ENCODE data around the gene C1QTNF1. TPM values are rescaled to one million over a fixed set of nuclear protein-coding genes. Genes with fewer than 3 reads are reported as not detected.

The C1QTNF1 gene
- total RNA-seq, 2 donors from 2014 or later: 0.31 to 0.88 TPM

- H3K4me3 Mint-ChIP-seq: peak overlapping the region; percentile 81 to 88
- peak; percentile 16 to 19 for ATAC-seq (replicated peaks in 1 of 2)
- no peaks in the 10 kb centered on the region for H3K27me3 Mint-ChIP-seq (ENCODE audit: low read depth)
- peaks cover 3 to 4% of the 10 kb centered on the region in 2 donors for H3K36me3 Mint-ChIP-seq (ENCODE audit: insufficient read depth in 2 of 2)
- peaks cover 19% of the 10 kb centered on the region for H3K4me1 Mint-ChIP-seq (ENCODE audit: low read depth)
- peak overlapping the region; percentile 50 for H3K27ac Mint-ChIP-seq
- DNase-seq: no peak
- no peaks in the 10 kb centered on the region for H3K9me3 Mint-ChIP-seq
These were observed 51.4 kb downstream of the C1QTNF1 start for GRCh38 chr17:79075446-79075750.

DNA sequence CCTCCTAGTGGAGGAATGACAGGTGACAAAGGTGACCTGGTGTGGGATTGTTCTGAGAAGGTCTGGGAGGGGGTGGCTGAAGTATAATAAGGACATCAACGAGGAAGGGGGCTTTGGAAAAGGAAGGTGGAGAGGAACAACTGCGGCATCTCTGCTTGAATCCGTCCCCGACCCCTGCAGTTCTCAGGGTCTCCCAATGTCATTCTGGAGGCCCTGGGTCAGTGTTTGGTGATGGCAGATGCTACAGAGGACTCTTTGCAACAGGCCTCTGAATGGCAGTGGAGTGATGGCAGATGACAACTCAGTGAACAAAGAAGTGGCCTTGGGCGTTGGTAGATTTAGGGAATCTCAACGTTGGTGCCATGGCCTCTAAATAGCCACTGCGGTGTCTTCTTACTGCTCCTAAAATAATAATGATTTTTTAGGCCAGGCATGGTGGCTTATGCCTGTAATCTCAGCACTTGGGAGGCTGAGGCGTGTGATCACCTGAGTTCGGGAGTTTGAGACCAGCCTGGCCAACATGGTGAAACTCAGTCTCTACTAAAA lies 52.0 kb downstream of the C1QTNF1 start:
- Mint-ChIP-seq H3K27ac (peak overlapping the region; percentile 50), H3K36me3 (ENCODE audit: insufficient read depth in 2 of 2) (peaks cover 4 to 8% of the 10 kb centered on the region in 2 donors), H3K4me1 (ENCODE audit: low read depth) (peaks cover 19% of the 10 kb centered on the region), H3K9me3 (no peaks in the 10 kb centered on the region), H3K4me3 (peak overlapping the region; percentile 81 to 88), H3K27me3 (ENCODE audit: low read depth) (no peaks in the 10 kb centered on the region)
- ATAC-seq (replicated peaks in 1 of 2): no peak
- no peak for DNase-seq

GRCh38 chr17:79077587-79077986 lies 53.6 kb downstream of the C1QTNF1 start:
- ATAC-seq (replicated peaks in 1 of 2) (no peak), DNase-seq (no peak)
- no peak overlapping the region for H3K27ac Mint-ChIP-seq
- H3K9me3 Mint-ChIP-seq: no peaks in the 10 kb centered on the region
- peaks cover 19% of the 10 kb centered on the region for H3K4me1 Mint-ChIP-seq (ENCODE audit: low read depth)
- H3K36me3 Mint-ChIP-seq (ENCODE audit: insufficient read depth in 2 of 2): peaks cover 4 to 8% of the 10 kb centered on the region in 2 donors
- H3K4me3 Mint-ChIP-seq: no peak overlapping the region
- no peaks in the 10 kb centered on the region for H3K27me3 Mint-ChIP-seq (ENCODE audit: low read depth)

GRCh38 chr17:79078476-79079190 lies 54.7 kb downstream of the C1QTNF1 start:
- no peaks in the 10 kb centered on the region for H3K9me3 Mint-ChIP-seq
- peaks cover 4 to 8% of the 10 kb centered on the region in 2 donors for H3K36me3 Mint-ChIP-seq (ENCODE audit: insufficient read depth in 2 of 2)
- no peak overlapping the region for H3K4me3 Mint-ChIP-seq
- H3K27me3 Mint-ChIP-seq (ENCODE audit: low read depth): no peaks in the 10 kb centered on the region
- H3K27ac Mint-ChIP-seq: no peak overlapping the region
- H3K4me1 Mint-ChIP-seq (ENCODE audit: low read depth): peaks cover 19% of the 10 kb centered on the region
- DNase-seq (no peak), ATAC-seq (replicated peaks in 1 of 2) (no peak)

DNA sequence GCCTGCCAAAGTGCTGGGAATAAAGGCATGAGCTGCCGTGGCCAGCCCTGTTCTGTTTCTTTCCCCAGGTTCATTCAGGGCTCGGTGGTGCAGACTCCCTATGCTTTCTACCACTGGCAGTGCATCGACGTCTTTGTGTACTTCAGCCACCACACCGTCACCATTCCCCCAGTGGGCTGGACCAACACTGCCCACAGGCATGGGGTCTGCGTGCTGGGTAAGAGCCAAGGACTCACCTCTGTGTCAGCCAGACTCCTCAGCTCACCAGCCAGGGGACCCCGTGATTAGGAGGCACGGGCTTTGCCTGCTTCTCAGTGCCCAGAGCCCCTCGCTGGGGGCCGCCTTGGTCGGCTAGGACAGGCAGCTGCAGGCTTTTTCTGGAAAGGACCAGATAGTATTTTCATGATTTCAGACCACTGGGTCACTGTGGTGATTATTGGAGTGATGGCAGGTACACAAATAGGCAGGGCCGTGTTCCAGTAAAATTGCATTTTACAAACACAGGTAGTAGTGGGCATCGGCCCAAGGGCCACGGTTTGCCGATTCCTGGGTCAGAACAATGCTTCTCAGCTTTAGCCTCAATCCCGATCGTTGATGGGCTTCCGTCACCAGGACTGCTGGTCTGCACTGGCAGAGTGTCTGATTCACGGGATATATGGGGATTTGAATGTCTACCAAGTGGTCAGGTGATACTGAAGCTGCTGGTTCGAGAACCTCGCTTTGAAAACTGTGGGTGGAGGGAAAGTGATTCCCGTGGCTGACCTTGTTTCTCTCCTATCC lies 55.6 kb downstream of the C1QTNF1 start:
- H3K27me3 Mint-ChIP-seq (ENCODE audit: low read depth): no peaks in the 10 kb centered on the region
- H3K9me3 Mint-ChIP-seq: no peaks in the 10 kb centered on the region
- ATAC-seq (replicated peaks in 1 of 2): no peak
- H3K36me3 Mint-ChIP-seq (ENCODE audit: insufficient read depth in 2 of 2): peaks cover 4 to 8% of the 10 kb centered on the region in 2 donors
- no peak for DNase-seq
- H3K4me1 Mint-ChIP-seq (ENCODE audit: low read depth): peaks cover 12% of the 10 kb centered on the region
- no peak overlapping the region for H3K4me3 Mint-ChIP-seq
- H3K27ac Mint-ChIP-seq: no peak overlapping the region

GRCh38 chr17:79080349-79080748 lies 56.4 kb downstream of the C1QTNF1 start:
- H3K27ac Mint-ChIP-seq: no peak overlapping the region
- peaks cover 4 to 8% of the 10 kb centered on the region in 2 donors for H3K36me3 Mint-ChIP-seq (ENCODE audit: insufficient read depth in 2 of 2)
- no peak for DNase-seq

GRCh38 chr17:79080761-79081290 lies 56.9 kb downstream of the C1QTNF1 start:
- H3K27ac Mint-ChIP-seq: no peak overlapping the region

More at GRCh38 chr17:79080349-79080748, 56.4 kb downstream of the C1QTNF1 start:
- no peak for ATAC-seq (replicated peaks in 1 of 2)
- Mint-ChIP-seq H3K4me1 (ENCODE audit: low read depth) (peaks cover 11% of the 10 kb centered on the region), H3K27me3 (ENCODE audit: low read depth) (no peaks in the 10 kb centered on the region), H3K9me3 (no peaks in the 10 kb centered on the region), H3K4me3 (no peak overlapping the region)

GRCh38 chr17:79081571-79082276 lies 57.8 kb downstream of the C1QTNF1 start:
- no peaks in the 10 kb centered on the region for H3K9me3 Mint-ChIP-seq
- no peak for ATAC-seq (replicated peaks in 1 of 2)
- H3K36me3 Mint-ChIP-seq (ENCODE audit: insufficient read depth in 2 of 2): peaks cover 4 to 8% of the 10 kb centered on the region in 2 donors
- H3K4me3 Mint-ChIP-seq: no peak overlapping the region
- no peak overlapping the region for H3K27ac Mint-ChIP-seq
- no peak for DNase-seq
- H3K4me1 Mint-ChIP-seq (ENCODE audit: low read depth): no peaks in the 10 kb centered on the region
- no peaks in the 10 kb centered on the region for H3K27me3 Mint-ChIP-seq (ENCODE audit: low read depth)

More at GRCh38 chr17:79080761-79081290, 56.9 kb downstream of the C1QTNF1 start:
- Mint-ChIP-seq H3K36me3 (ENCODE audit: insufficient read depth in 2 of 2) (peaks cover 4 to 8% of the 10 kb centered on the region in 2 donors), H3K27me3 (ENCODE audit: low read depth) (no peaks in the 10 kb centered on the region), H3K4me1 (ENCODE audit: low read depth) (peaks cover 6% of the 10 kb centered on the region), H3K4me3 (no peak overlapping the region), H3K9me3 (no peaks in the 10 kb centered on the region)
- ATAC-seq (replicated peaks in 1 of 2) (no peak), DNase-seq (no peak)

- Mint-ChIP-seq H3K36me3 (ENCODE audit: insufficient read depth in 2 of 2) (peaks cover 4 to 8% of the 10 kb centered on the region in 2 donors), H3K27ac (no peak overlapping the region), H3K4me3 (no peak overlapping the region), H3K4me1 (ENCODE audit: low read depth) (no peaks in the 10 kb centered on the region), H3K9me3 (no peaks in the 10 kb centered on the region), H3K27me3 (ENCODE audit: low read depth) (no peaks in the 10 kb centered on the region)
- ATAC-seq (replicated peaks in 1 of 2) (peak; percentile 43 to 61), DNase-seq (peak; percentile 64 to 70)
These were observed 58.6 kb downstream of the C1QTNF1 start for GRCh38 chr17:79082311-79083190.

DNA sequence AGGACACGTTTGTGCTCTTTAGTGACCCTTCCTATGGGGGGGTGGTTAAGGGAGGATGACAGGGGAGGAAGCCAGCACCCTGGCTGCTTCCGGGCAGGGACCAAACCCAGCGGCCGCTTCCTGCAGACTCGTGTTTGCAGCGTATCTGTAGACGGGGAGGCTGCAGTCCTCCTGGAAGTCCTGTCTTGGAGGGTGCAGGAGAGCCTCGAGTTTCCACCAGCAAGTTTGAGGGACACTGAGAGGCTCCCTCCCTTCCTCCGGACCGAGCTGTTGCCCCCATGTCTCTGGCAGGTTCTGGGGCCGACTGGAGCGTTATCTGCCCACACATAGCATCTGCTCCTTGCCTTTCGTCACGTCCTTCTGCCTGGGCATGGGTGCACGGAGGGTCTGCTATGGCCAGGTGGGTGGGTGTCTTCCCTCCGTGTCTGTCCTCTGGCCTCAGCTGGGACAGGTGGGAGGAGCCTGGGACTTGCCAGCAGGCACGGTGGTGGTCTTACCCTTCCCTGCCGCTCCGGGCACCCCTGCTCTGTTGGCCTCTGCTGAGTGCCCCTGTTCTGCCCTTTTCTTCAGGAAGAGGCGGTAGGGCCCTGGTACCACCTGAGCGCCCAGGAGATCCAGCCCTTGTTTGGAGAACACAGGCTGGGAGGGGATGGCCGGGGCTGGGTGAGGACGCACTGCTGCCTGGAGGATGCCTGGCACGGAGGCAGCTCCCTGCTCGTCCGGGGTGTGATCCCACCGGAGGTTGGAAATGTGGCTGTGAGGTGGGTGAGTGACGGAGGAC lies 59.4 kb downstream of the C1QTNF1 start:
- Mint-ChIP-seq H3K9me3 (no peaks in the 10 kb centered on the region), H3K27me3 (ENCODE audit: low read depth) (no peaks in the 10 kb centered on the region), H3K4me1 (ENCODE audit: low read depth) (no peaks in the 10 kb centered on the region), H3K36me3 (ENCODE audit: insufficient read depth in 2 of 2) (peaks cover 4 to 8% of the 10 kb centered on the region in 2 donors), H3K4me3 (no peak overlapping the region), H3K27ac (no peak overlapping the region)
- DNase-seq: no peak
- no peak for ATAC-seq (replicated peaks in 1 of 2)

GRCh38 chr17:79084291-79085153 lies 60.6 kb downstream of the C1QTNF1 start:
- no peaks in the 10 kb centered on the region for H3K27me3 Mint-ChIP-seq (ENCODE audit: low read depth)
- no peaks in the 10 kb centered on the region for H3K4me1 Mint-ChIP-seq (ENCODE audit: low read depth)
- H3K36me3 Mint-ChIP-seq (ENCODE audit: insufficient read depth in 2 of 2): peaks cover 2 to 6% of the 10 kb centered on the region in 2 donors
- no peaks in the 10 kb centered on the region for H3K9me3 Mint-ChIP-seq
- ATAC-seq (replicated peaks in 1 of 2): no peak
- DNase-seq: no peak
- H3K4me3 Mint-ChIP-seq: no peak overlapping the region
- no peak overlapping the region for H3K27ac Mint-ChIP-seq

All from activated T-cell treated with anti-CD3 and anti-CD28 coated beads, Interleukin-2, amount 50 U/mL, for 72 hours (primary cell).